GM13977 (cell line): ENCODE data around the gene TANK.
"Not testable (repeated sequence)": the region's sequence is repeated elsewhere in the genome, so short reads cannot be mapped to it uniquely, and the experiment has no call there.

Experiments
- DNase-seq: peaks from one replicate; pipeline ENCODE4 v3.0.0; 2012; ENCODE audit warnings: low spot score
- CTCF ChIP-seq: IDR thresholded peaks from 2 replicates; pipeline ENCODE4 v1.5.1; 2012; ENCODE audit warnings: mild to moderate bottlenecking, control low read depth; ENCODE audit not compliant: insufficient read depth; ENCODE audit errors: extremely low read depth, missing control alignments
- in situ Hi-C: fragments of 300-500 bp; cut with MboI; formaldehyde crosslinking; loops from one replicate; pipeline ENCODE4 v1.12.0; 2022; ENCODE audit warnings: low sequenced_read_pairs, low pct_unique_long_range_greater_than_20kb, mixed read lengths, inconsistent platforms; ENCODE audit not compliant: unreplicated experiment

The TANK gene

GRCh38 chr2:161280906-161281323, 120.7 kb downstream of the TANK start:
- in situ Hi-C loops, DNase-seq: not testable (repeated sequence)

GRCh38 chr2:161281615-161282310, 121.5 kb downstream of the TANK start:
- in situ Hi-C loops, DNase-seq: not testable (repeated sequence)

More at GRCh38 chr2:161280906-161281323, 120.7 kb downstream of the TANK start:
- TF ChIP-seq CTCF: peak; percentile 22

- DNase-seq, in situ Hi-C loops: not testable (repeated sequence)
These were observed 122.0 kb downstream of the TANK start for GRCh38 chr2:161282311-161282644.

- no peak for DNase-seq
- in situ Hi-C loops: no loop called here
- TF ChIP-seq CTCF: no peak
These were observed 123.7 kb downstream of the TANK start for GRCh38 chr2:161283926-161284325.
